Parathyroid adenoma (tissue), 2 donors: ENCODE data around the gene NAPG.

Source experiments
- H2AFZ ChIP-seq: fragments of 300-600 bp; sonication (generic); one replicate; pipeline ENCODE4 v1.7.0; 2017; ENCODE audit warnings: antibody characterized with exemption, mild to moderate bottlenecking
- H3K27ac ChIP-seq: fragments of 300-600 bp; sonication (generic); one replicate; pipeline ENCODE4 v1.7.0; 2017
- H3K27me3 ChIP-seq: fragments of 300-600 bp; sonication (generic); one replicate; pipeline ENCODE4 v1.7.0; 2017; ENCODE audit warnings: low read length; ENCODE audit not compliant: control insufficient read depth, insufficient read depth
- H3K36me3 ChIP-seq: fragments of 300-600 bp; sonication (generic); one replicate; pipeline ENCODE4 v1.7.0; 2017; ENCODE audit warnings: low read length; ENCODE audit not compliant: control insufficient read depth, insufficient read depth
- H3K4me1 ChIP-seq: fragments of 300-600 bp; sonication (generic); one replicate; pipeline ENCODE4 v1.7.0; 2017; ENCODE audit warnings: control low read depth
- H3K4me2 ChIP-seq: fragments of 300-600 bp; sonication (generic); one replicate; pipeline ENCODE4 v1.7.0; 2017; ENCODE audit warnings: low read length
- H3K4me3 ChIP-seq: fragments of 300-600 bp; sonication (generic); one replicate; pipeline ENCODE4 v1.7.0; 2017; ENCODE audit warnings: low read depth, low read length
- H3K79me2 ChIP-seq: fragments of 300-600 bp; sonication (generic); one replicate; pipeline ENCODE4 v1.7.0; 2017; ENCODE audit warnings: control low read depth
- H3K9ac ChIP-seq: fragments of 300-600 bp; sonication (generic); one replicate; pipeline ENCODE4 v1.7.0; 2017; ENCODE audit warnings: mild to moderate bottlenecking
- H3K9me3 ChIP-seq: fragments of 300-600 bp; sonication (generic); one replicate; pipeline ENCODE4 v1.7.0; 2017; ENCODE audit warnings: low read length; ENCODE audit not compliant: control insufficient read depth
- TF ChIP-seq, protein P1 (sequence below): fragments of 300-600 bp; sonication (generic); IDR thresholded peaks from one replicate; pipeline ENCODE4 v1.7.0; 2017; ENCODE audit warnings: antibody characterized with exemption, mild to moderate bottlenecking
- donor health status: primary hyperparathyroidism.

Gene NAPG

DNA sequence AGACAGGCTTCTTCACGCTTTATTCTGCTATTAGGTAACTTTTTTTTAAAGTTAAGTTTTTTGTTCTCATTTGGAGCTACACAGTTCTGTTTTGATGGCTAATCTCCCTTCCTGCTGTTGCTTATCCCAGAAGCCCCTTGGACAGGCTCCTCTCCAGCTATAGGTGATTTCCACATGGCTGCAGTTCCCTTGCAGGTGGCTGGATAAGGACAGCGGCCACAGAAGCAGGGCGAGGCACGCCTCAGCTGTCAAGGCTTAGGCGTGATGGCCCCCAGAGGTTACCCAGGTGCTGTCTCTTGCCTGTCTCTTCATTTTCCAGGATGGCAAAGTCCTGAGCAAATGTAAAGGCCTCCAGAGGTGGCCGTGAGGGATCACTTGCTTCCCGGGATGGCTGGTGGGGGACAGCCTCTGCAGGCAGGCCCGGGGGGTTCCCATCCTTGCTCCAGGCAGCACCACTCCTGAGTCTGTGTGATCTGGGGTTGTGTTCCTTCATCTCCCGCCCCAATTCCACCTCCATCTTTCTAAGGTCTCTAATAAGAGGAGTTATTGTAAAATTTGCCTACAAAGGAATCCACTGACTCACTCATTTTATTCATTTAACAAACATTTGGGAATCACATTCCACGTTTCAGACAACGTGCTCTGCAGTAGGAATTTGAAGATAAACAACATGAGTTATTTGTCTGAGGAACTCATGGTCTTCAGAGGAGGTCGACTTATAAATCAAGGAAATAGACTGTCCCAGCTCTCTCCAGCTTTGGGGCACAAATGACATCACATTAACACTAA is 53.4 kb downstream of the NAPG start:
- H3K4me3 ChIP-seq: no peak overlapping the region
- no peak overlapping the region for H2AFZ ChIP-seq
- H3K36me3 ChIP-seq: no peaks in the 10 kb centered on the region
- H3K9ac ChIP-seq: no peak overlapping the region
- no peaks in the 10 kb centered on the region for H3K27me3 ChIP-seq
- no peak overlapping the region for H3K4me2 ChIP-seq
- H3K4me1 ChIP-seq: no peaks in the 10 kb centered on the region
- TF ChIP-seq, protein P1, sequence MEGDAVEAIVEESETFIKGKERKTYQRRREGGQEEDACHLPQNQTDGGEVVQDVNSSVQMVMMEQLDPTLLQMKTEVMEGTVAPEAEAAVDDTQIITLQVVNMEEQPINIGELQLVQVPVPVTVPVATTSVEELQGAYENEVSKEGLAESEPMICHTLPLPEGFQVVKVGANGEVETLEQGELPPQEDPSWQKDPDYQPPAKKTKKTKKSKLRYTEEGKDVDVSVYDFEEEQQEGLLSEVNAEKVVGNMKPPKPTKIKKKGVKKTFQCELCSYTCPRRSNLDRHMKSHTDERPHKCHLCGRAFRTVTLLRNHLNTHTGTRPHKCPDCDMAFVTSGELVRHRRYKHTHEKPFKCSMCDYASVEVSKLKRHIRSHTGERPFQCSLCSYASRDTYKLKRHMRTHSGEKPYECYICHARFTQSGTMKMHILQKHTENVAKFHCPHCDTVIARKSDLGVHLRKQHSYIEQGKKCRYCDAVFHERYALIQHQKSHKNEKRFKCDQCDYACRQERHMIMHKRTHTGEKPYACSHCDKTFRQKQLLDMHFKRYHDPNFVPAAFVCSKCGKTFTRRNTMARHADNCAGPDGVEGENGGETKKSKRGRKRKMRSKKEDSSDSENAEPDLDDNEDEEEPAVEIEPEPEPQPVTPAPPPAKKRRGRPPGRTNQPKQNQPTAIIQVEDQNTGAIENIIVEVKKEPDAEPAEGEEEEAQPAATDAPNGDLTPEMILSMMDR: no peak
- H3K79me2 ChIP-seq: no peaks in the 10 kb centered on the region
- no peak overlapping the region for H3K27ac ChIP-seq
- no peaks in the 10 kb centered on the region for H3K9me3 ChIP-seq

DNA sequence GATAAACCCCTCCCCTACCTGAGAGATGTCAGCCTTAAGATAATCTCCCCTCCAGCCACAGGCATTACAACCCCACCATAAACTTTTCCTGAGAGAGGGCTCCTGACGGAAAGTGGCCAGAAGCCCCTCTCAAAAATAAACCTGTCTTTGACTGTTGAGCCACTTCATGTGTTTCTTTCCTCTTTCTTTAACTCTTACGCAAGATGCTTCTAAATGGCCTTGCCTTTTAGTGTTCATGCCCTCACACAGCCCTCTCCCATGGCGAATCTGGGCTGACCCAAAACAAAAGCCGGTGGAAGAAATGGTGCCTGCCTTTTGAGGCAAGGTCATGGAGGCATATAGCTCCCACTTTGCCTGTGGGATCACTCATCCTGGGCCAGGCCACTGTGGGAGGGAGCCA is 54.4 kb downstream of the NAPG start:
- Histone ChIP-seq H3K4me2 (no peak overlapping the region), H3K9me3 (no peaks in the 10 kb centered on the region), H3K36me3 (no peaks in the 10 kb centered on the region), H3K4me3 (no peak overlapping the region), H3K27me3 (no peaks in the 10 kb centered on the region), H3K9ac (no peak overlapping the region), H3K79me2 (no peaks in the 10 kb centered on the region), H2AFZ (no peak overlapping the region), H3K4me1 (no peaks in the 10 kb centered on the region), H3K27ac (no peak overlapping the region)
- TF ChIP-seq, protein P1: no peak

DNA sequence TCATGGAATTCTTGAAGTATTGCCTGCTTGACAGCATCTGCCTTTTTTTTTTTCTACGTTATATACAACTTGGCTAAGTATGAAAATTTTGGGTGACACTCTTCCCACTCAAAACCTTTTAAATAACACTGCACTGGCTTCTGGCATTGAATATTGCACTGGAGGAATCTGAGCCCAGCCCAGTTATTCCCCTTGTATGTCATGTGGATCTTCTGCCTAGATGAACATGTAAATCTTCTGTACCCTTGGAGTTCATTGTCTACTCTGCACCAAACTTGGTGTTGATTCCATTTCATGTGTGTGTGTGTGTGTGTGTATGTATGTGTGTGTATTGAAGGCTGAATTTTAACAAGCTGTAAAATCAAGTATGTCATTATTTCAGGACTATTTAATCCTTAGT is 59.4 kb downstream of the NAPG start:
- Histone ChIP-seq H3K9me3 (no peaks in the 10 kb centered on the region), H2AFZ (no peak overlapping the region), H3K4me1 (no peaks in the 10 kb centered on the region), H3K4me3 (no peak overlapping the region), H3K4me2 (no peak overlapping the region), H3K36me3 (no peaks in the 10 kb centered on the region), H3K27ac (no peak overlapping the region), H3K9ac (no peak overlapping the region), H3K79me2 (no peaks in the 10 kb centered on the region), H3K27me3 (no peaks in the 10 kb centered on the region)
- TF ChIP-seq, protein P1: no peak

DNA sequence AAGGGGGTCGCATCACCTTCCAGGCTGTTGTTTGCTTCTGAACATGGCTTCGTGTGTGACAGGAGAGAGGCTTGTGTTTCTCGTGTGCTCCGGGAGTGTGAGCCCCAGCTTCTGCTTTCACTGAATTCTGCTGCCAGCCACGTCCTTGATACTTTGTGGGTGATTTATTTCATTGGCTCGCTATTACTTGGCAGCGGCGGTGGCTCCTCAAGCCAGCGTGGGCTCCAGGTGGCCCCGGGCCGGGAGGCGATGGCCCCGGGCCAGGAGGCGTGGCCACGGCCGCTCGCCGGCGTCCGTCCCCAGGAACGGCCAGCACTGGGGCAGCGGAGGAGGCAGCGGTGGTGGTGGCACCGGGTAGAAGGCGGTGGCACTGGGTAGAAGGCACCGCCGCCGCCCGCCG is 63.1 kb downstream of the NAPG start:
- Histone ChIP-seq H3K9me3 (no peaks in the 10 kb centered on the region), H3K4me3 (no peak overlapping the region), H3K79me2 (no peaks in the 10 kb centered on the region), H3K36me3 (no peaks in the 10 kb centered on the region), H3K27me3 (no peaks in the 10 kb centered on the region), H2AFZ (no peak overlapping the region), H3K4me1 (no peaks in the 10 kb centered on the region), H3K4me2 (no peak overlapping the region), H3K9ac (no peak overlapping the region), H3K27ac (no peak overlapping the region)
- TF ChIP-seq, protein P1: no peak

DNA sequence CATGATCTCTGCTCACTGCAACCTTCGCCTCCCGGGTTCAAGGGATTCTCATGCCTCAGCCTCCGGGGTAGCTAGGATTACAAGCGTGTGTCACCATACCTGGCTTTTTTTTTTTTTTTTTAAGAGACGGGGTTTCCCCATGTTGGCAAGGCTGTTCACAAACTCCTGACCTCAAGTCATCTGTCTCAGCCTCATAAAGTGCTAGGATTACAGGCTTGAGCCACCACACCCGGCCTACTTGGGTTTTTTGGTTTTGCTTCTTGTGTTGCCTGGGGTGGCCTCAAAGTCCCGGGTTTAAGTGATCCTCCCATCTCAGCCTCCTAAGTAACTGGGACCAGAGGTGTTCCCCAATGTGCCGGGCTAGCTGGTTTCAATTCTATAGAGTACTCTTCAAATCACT is 64.6 kb downstream of the NAPG start:
- H2AFZ ChIP-seq: no peak overlapping the region
- H3K4me3 ChIP-seq: no peak overlapping the region

More for the DNA sequence above, 64.6 kb downstream of the NAPG start:
- no peaks in the 10 kb centered on the region for H3K4me1 ChIP-seq
- H3K9ac ChIP-seq: no peak overlapping the region
- H3K27ac ChIP-seq: no peak overlapping the region
- no peaks in the 10 kb centered on the region for H3K9me3 ChIP-seq
- no peaks in the 10 kb centered on the region for H3K79me2 ChIP-seq
- TF ChIP-seq, protein P1: no peak
- no peak overlapping the region for H3K4me2 ChIP-seq
- no peaks in the 10 kb centered on the region for H3K36me3 ChIP-seq
- H3K27me3 ChIP-seq: no peaks in the 10 kb centered on the region
